WTC11 (cell line): ENCODE data around the gene CXXC1. TPM values are rescaled to one million over a fixed set of nuclear protein-coding genes. Genes with fewer than 3 reads are reported as not detected.

ENCODE experiments used
- ATAC-seq: fragments of 200-7000 bp; cut with Tn5 transposase; 2 replicates; pipeline ENCODE4 v1.10.0; 2021; ENCODE audit warnings: mild to moderate bottlenecking, moderate library complexity
- CTCF ChIA-PET: fragments of 300-600 bp; sonication (Branson Sonifier 250); formaldehyde crosslinking; loops from one replicate; lab custom pipeline; 2021; ENCODE audit warnings: antibody characterized with exemption; lab: Charles Lee
- POLR2A ChIA-PET: fragments of 350-600 bp; sonication (Branson Sonifier 250); formaldehyde crosslinking; loops from one replicate; lab custom pipeline; 2021; ENCODE audit warnings: antibody characterized with exemption; lab: Charles Lee
- DNase-seq: peaks from one replicate; pipeline ENCODE4 v3.0.0; 2021; ENCODE audit warnings: low spot score
- H3K27ac Mint-ChIP-seq: 2 replicates; pipeline ENCODE4 v1.8.0; 2021; ENCODE audit warnings: mixed read lengths
- H3K27me3 Mint-ChIP-seq: 2 replicates; pipeline ENCODE4 v1.8.0; 2021; ENCODE audit warnings: low read depth, mild to moderate bottlenecking, moderate library complexity, mixed read lengths
- H3K36me3 Mint-ChIP-seq: 2 replicates; pipeline ENCODE4 v1.8.0; 2021; ENCODE audit warnings: mixed read lengths
- H3K4me1 Mint-ChIP-seq: 2 replicates; pipeline ENCODE4 v1.8.0; 2022; ENCODE audit warnings: mixed read lengths
- H3K4me3 Mint-ChIP-seq: 2 replicates; pipeline ENCODE4 v1.8.0; 2021; ENCODE audit warnings: mild to moderate bottlenecking, moderate library complexity, mixed read lengths
- H3K9me3 Mint-ChIP-seq: 2 replicates; pipeline ENCODE4 v1.8.0; 2021; ENCODE audit warnings: mixed read lengths
- CTCF ChIP-seq: fragments of 200-600 bp; IDR thresholded peaks from 2 replicates; pipeline ENCODE4 v1.8.0; 2022; ENCODE audit warnings: antibody characterized with exemption
- E2F5 ChIP-seq: sonication (generic); formaldehyde crosslinking; IDR thresholded peaks from 2 replicates; pipeline ENCODE4 v1.8.1; 2022; ENCODE audit warnings: mild to moderate bottlenecking, moderate library complexity, missing genetic modification reagents
- ETV6 ChIP-seq: sonication (generic); formaldehyde crosslinking; IDR thresholded peaks from 2 replicates; pipeline ENCODE4 v1.8.1; 2022; ENCODE audit warnings: mild to moderate bottlenecking, missing genetic modification reagents
- FOXJ3 ChIP-seq: sonication (generic); formaldehyde crosslinking; IDR thresholded peaks from 2 replicates; pipeline ENCODE4 v1.9.0; 2021; ENCODE audit warnings: missing genetic modification reagents, mild to moderate bottlenecking, borderline replicate concordance
- GRHL2 ChIP-seq: fragments of 250-450 bp; sonication (Bioruptor Pico); IDR thresholded peaks from 2 replicates; pipeline ENCODE4 v1.8.0; 2022; ENCODE audit warnings: mild to moderate bottlenecking, moderate library complexity; ENCODE audit not compliant: insufficient replicate concordance, severe bottlenecking
- GTF2I ChIP-seq: fragments of 250-450 bp; sonication (Bioruptor Pico); conservative IDR thresholded peaks from 2 replicates; pipeline ENCODE4 v1.4.0; 2021; ENCODE audit warnings: mild to moderate bottlenecking
- HMGA2 ChIP-seq: fragments of 250-450 bp; sonication (Bioruptor Pico); IDR thresholded peaks from 2 replicates; pipeline ENCODE4 v1.4.0; 2021; ENCODE audit warnings: mild to moderate bottlenecking, moderate library complexity
- IRF2 ChIP-seq: sonication (generic); formaldehyde crosslinking; IDR thresholded peaks from 2 replicates; pipeline ENCODE4 v1.8.0; 2022; ENCODE audit warnings: low read depth, missing genetic modification reagents, borderline replicate concordance
- MXD4 ChIP-seq: fragments of 250-450 bp; sonication (Bioruptor Pico); IDR thresholded peaks from 2 replicates; pipeline ENCODE4 v1.8.0; 2021; ENCODE audit warnings: mild to moderate bottlenecking, moderate library complexity, borderline replicate concordance
- NR1H2 ChIP-seq: sonication (generic); formaldehyde crosslinking; IDR thresholded peaks from 2 replicates; pipeline ENCODE4 v1.9.0; 2021; ENCODE audit warnings: mild to moderate bottlenecking, moderate library complexity, missing genetic modification reagents
- NR2C2 ChIP-seq: sonication (generic); formaldehyde crosslinking; IDR thresholded peaks from 2 replicates; pipeline ENCODE4 v1.8.0; 2022; ENCODE audit warnings: mild to moderate bottlenecking, missing genetic modification reagents
- SMAD4 ChIP-seq: sonication (generic); formaldehyde crosslinking; IDR thresholded peaks from 2 replicates; pipeline ENCODE4 v1.8.0; 2022; ENCODE audit warnings: mild to moderate bottlenecking, missing genetic modification reagents
- SOX15 ChIP-seq: fragments of 250-450 bp; sonication (Bioruptor Pico); IDR thresholded peaks from 2 replicates; pipeline ENCODE4 v1.9.0; 2021; ENCODE audit warnings: mild to moderate bottlenecking
- SP1 ChIP-seq: sonication (generic); formaldehyde crosslinking; conservative IDR thresholded peaks from 2 replicates; pipeline ENCODE4 v1.8.1; 2022; ENCODE audit warnings: missing genetic modification reagents
- ZNF121 ChIP-seq: sonication (generic); formaldehyde crosslinking; IDR thresholded peaks from 2 replicates; pipeline ENCODE4 v1.8.0; 2023; ENCODE audit warnings: missing genetic modification reagents
- ZNF138 ChIP-seq: sonication (generic); formaldehyde crosslinking; conservative IDR thresholded peaks from 2 replicates; pipeline ENCODE4 v1.8.1; 2022; ENCODE audit warnings: mild to moderate bottlenecking, moderate library complexity, missing genetic modification reagents
- ZNF232 ChIP-seq: sonication (generic); formaldehyde crosslinking; IDR thresholded peaks from 2 replicates; pipeline ENCODE4 v1.8.0; 2022; ENCODE audit warnings: mild to moderate bottlenecking, missing genetic modification reagents
- ZNF281 ChIP-seq: sonication (generic); formaldehyde crosslinking; IDR thresholded peaks from 2 replicates; pipeline ENCODE4 v1.8.0; 2023; ENCODE audit warnings: mild to moderate bottlenecking, missing genetic modification reagents
- ZNF671 ChIP-seq: fragments of 250-450 bp; sonication (Bioruptor Pico); IDR thresholded peaks from 2 replicates; pipeline ENCODE4 v1.8.0; 2021; ENCODE audit warnings: mild to moderate bottlenecking
- total RNA-seq: library from RNA; stranded (reverse); gene quantifications from 3 replicates; pipeline ENCODE4 v1.2.3, GENCODE V29; 2021

Gene CXXC1
- total RNA-seq, 1 experiment from 2014 or later = 94.5 TPM

- DNase-seq (no peak), ATAC-seq (no peak)
- no peak overlapping the region for H3K27ac Mint-ChIP-seq
- H3K4me3 Mint-ChIP-seq = no peak overlapping the region
- ChIA-PET POLR2A (no interaction called here), CTCF (no interaction called here)
- H3K9me3 Mint-ChIP-seq = no peaks in the 10 kb centered on the region
- peaks cover 27% of the 10 kb centered on the region for H3K4me1 Mint-ChIP-seq
- no peaks in the 10 kb centered on the region for H3K27me3 Mint-ChIP-seq
- TF ChIP-seq NR1H2 (CRISPR knock-in tag) (no peak), MXD4 (CRISPR knock-in tag) (no peak), CTCF (no peak), ZNF281 (CRISPR knock-in tag) (no peak), GRHL2 (no peak), ZNF138 (no peak), HMGA2 (CRISPR knock-in tag) (no peak), ETV6 (CRISPR knock-in tag) (no peak), IRF2 (CRISPR knock-in tag) (no peak), ZNF671 (CRISPR knock-in tag) (no peak), FOXJ3 (CRISPR knock-in tag) (no peak), GTF2I (CRISPR knock-in tag) (no peak), SOX15 (no peak), ZNF232 (no peak), E2F5 (CRISPR knock-in tag) (no peak), ZNF121 (CRISPR knock-in tag) (no peak), NR2C2 (CRISPR knock-in tag) (no peak)
- H3K36me3 Mint-ChIP-seq = peaks cover 37% of the 10 kb centered on the region
Observed at GRCh38 chr18:50284255-50284885, 3.1 kb downstream of the CXXC1 start.

GRCh38 chr18:50283469-50284209 lies 3.9 kb downstream of the CXXC1 start:
- ChIA-PET POLR2A (no interaction called here), CTCF (interaction anchor here (1.0 kb wide), 1 partner anchor 15 kb away, joined by 3 read pairs; no protein-coding TSS in a partner anchor)
- no peaks in the 10 kb centered on the region for H3K9me3 Mint-ChIP-seq
- TF ChIP-seq SP1 (CRISPR knock-in tag) (no peak), SMAD4 (CRISPR knock-in tag) (no peak), FOXJ3 (CRISPR knock-in tag) (no peak)
- DNase-seq (no peak), ATAC-seq (no peak)
- H3K4me3 Mint-ChIP-seq = no peak overlapping the region
- H3K27me3 Mint-ChIP-seq = no peaks in the 10 kb centered on the region
- peaks cover 37% of the 10 kb centered on the region for H3K36me3 Mint-ChIP-seq
- peaks cover 27% of the 10 kb centered on the region for H3K4me1 Mint-ChIP-seq
- H3K27ac Mint-ChIP-seq = no peak overlapping the region
